ENCODE measurements around the gene AMPD3.

AMPD3 gene

GRCh38 chr11:10506008-10506370 is 50.9 kb downstream of the AMPD3 start:
- no peak for DNase-seq

GRCh38 chr11:10511181-10511621 is 56.1 kb downstream of the AMPD3 start:
- DNase-seq: no peak

- no peak for DNase-seq
These were observed 59.1 kb downstream of the AMPD3 start for GRCh38 chr11:10514202-10514601.

GRCh38 chr11:10514709-10515108 is 59.6 kb downstream of the AMPD3 start:
- no peak for DNase-seq

GRCh38 chr11:10515418-10515817 is 60.4 kb downstream of the AMPD3 start:
- DNase-seq: no peak

GRCh38 chr11:10518123-10518522 is 63.1 kb downstream of the AMPD3 start:
- no peak for DNase-seq

- no peak for DNase-seq
These were observed 63.8 kb downstream of the AMPD3 start for GRCh38 chr11:10518891-10519290.

GRCh38 chr11:10519630-10520029 is 64.6 kb downstream of the AMPD3 start:
- DNase-seq: no peak

GRCh38 chr11:10520562-10520961 is 65.5 kb downstream of the AMPD3 start:
- DNase-seq: no peak

- no peak for DNase-seq
These were observed 67.2 kb downstream of the AMPD3 start for GRCh38 chr11:10522276-10522675.

- DNase-seq: no peak
These were observed 67.9 kb downstream of the AMPD3 start for GRCh38 chr11:10522921-10523320.

GRCh38 chr11:10524471-10524870 is 69.4 kb downstream of the AMPD3 start:
- no peak for DNase-seq

GRCh38 chr11:10526974-10527918 is 72.2 kb downstream of the AMPD3 start:
- DNase-seq: no peak

- DNase-seq: no peak
These were observed 73.1 kb downstream of the AMPD3 start for GRCh38 chr11:10528121-10528520.

- no peak for DNase-seq
These were observed 74.2 kb downstream of the AMPD3 start for GRCh38 chr11:10529279-10529678.

GRCh38 chr11:10532526-10532925 is 77.5 kb downstream of the AMPD3 start:
- no peak for DNase-seq

- no peak for DNase-seq
These were observed 78.3 kb downstream of the AMPD3 start for GRCh38 chr11:10533323-10533722.

GRCh38 chr11:10534316-10534715 is 79.3 kb downstream of the AMPD3 start:
- DNase-seq: no peak

GRCh38 chr11:10537600-10537999 is 82.5 kb downstream of the AMPD3 start:
- DNase-seq: no peak

GRCh38 chr11:10538924-10539323 is 83.9 kb downstream of the AMPD3 start:
- DNase-seq: no peak

- DNase-seq: no peak
These were observed 84.3 kb downstream of the AMPD3 start for GRCh38 chr11:10539339-10539738.

GRCh38 chr11:10540546-10540914 is 85.5 kb downstream of the AMPD3 start:
- peak; percentile 64 for DNase-seq

- DNase-seq: peak; percentile 97
These were observed 86.0 kb downstream of the AMPD3 start, which contains the start of gene RNF141 for GRCh38 chr11:10540915-10541560. TSS of gene RNF141 (minus strand) at chr11:10541187. CDS start at chr11:10534158, 7,029 bp downstream.

- peak; percentile 63 for DNase-seq
These were observed 86.5 kb downstream of the AMPD3 start for GRCh38 chr11:10541561-10541930.
